ENCODE results near the gene AK5. TPM values are rescaled to one million over a fixed set of nuclear protein-coding genes. Genes with fewer than 3 reads are reported as not detected.

AK5 gene
- total and polyA plus RNA-seq, 3 donors from 2014 or later: 28.0 to 40.4 (median 28.7) TPM

DNA sequence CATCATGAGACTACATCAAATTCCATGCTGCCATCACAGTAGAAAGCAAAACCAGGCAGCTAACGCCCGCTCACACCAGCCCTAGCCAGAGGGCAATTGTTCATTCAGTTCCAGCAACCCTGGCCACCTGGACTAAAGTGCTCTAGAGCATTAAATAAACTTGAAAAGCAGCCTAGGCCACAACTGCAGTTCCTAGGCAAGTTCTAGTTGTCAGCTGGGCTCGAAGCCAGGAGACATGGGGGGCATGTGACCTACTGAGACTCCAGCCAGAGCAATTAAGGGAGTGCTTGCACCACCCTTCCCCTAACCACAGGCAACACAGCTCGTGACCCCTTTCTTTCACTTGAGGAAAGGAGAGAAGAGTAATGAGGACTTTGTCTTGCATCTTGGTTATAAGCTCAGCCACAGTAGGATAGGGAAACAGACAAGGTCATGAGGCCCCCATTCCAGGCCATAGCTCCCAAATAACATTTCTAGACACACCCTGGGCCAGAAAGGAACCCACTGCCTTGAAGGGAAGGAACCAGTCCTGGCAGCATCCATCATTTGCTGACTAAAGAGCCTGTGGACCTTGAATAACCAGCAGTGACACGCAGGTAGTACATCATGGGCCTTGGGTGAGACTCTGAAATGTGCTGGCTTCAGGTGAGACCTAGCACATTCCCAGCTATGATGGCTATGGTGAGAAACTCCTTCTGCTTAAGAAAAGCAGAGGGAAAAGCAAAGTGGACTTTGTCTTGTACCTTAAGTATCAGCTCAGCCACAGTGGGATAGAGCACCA lies 323.6 kb downstream of the AK5 start:
- Histone ChIP-seq H3K4me3 (no peak overlapping the region), H3K4me1 (no peaks in the 10 kb centered on the region), H3K9me3 (no peaks in the 10 kb centered on the region), H3K27ac (no peak overlapping the region), H3K36me3 (ENCODE audit: low read depth, missing control alignments) (no peaks in the 10 kb centered on the region), H3K27me3 (no peaks in the 10 kb centered on the region)
- intact Hi-C loops (cut with DNase I; ENCODE audit: low total_unique reads): no loop called here
- WGBS, 2 donors: 83 to 85% methylated on average over 4 to 5 of the region's 5 CpGs
- peak; percentile 61 for DNase-seq
- TF ChIP-seq, protein P1, sequence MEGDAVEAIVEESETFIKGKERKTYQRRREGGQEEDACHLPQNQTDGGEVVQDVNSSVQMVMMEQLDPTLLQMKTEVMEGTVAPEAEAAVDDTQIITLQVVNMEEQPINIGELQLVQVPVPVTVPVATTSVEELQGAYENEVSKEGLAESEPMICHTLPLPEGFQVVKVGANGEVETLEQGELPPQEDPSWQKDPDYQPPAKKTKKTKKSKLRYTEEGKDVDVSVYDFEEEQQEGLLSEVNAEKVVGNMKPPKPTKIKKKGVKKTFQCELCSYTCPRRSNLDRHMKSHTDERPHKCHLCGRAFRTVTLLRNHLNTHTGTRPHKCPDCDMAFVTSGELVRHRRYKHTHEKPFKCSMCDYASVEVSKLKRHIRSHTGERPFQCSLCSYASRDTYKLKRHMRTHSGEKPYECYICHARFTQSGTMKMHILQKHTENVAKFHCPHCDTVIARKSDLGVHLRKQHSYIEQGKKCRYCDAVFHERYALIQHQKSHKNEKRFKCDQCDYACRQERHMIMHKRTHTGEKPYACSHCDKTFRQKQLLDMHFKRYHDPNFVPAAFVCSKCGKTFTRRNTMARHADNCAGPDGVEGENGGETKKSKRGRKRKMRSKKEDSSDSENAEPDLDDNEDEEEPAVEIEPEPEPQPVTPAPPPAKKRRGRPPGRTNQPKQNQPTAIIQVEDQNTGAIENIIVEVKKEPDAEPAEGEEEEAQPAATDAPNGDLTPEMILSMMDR (IDR thresholded peaks at IDR 0.05): no peak
- no peak for TF ChIP-seq POLR2A (IDR thresholded peaks at IDR 0.05)

DNA sequence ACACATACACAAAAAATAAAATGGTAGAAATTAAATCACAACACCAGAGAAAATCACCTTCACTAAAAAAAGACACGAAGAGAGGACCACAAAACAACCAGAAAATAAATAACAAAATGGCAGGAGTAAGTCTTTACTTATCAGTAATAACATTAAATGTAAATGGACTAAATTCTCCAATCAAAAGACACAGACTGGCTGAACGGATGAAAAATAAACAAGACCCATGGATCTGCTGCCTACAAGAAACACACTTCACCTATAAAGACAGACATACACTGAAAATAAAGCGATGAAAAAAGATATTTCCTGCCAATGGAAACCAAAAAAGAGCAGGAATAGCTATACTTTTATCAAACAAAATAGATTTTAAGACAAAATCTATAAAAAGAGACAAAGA lies 327.1 kb downstream of the AK5 start:
- Histone ChIP-seq H3K4me1 (no peaks in the 10 kb centered on the region), H3K27me3 (no peaks in the 10 kb centered on the region), H3K9me3 (no peaks in the 10 kb centered on the region), H3K27ac (no peak overlapping the region), H3K36me3 (ENCODE audit: low read depth, missing control alignments) (no peaks in the 10 kb centered on the region), H3K4me3 (no peak overlapping the region)
- intact Hi-C loops (cut with DNase I; ENCODE audit: low total_unique reads): no loop called here
- no peak for TF ChIP-seq POLR2A (IDR thresholded peaks at IDR 0.05)
- TF ChIP-seq, protein P1 (IDR thresholded peaks at IDR 0.05): no peak
- 94 to 97% methylated on average over 3 of the region's 3 CpGs for WGBS, 2 donors
- no peak for DNase-seq

Small RNA genes within 50 kb of the gene (small RNA-seq; reads per million reads assigned to genes)
- 0 reads per million in 2 donors for gene RNU7-8P

Other genes with a start within 250 kb of the AK5 start
- 10 to 100 TPM; 11.4 to 17.4 TPM for gene PIGK, start 62.6 kb upstream of the AK5 start, total RNA-seq
- gene PIGK, start 62.6 kb upstream of the AK5 start, polyA plus RNA-seq (ENCODE audit: insufficient read depth, low read depth, low replicate concordance): 20.7 TPM